Measurements from ENCODE around the gene LEFTY1. TPM values are rescaled to one million over a fixed set of nuclear protein-coding genes. Genes with fewer than 3 reads are reported as not detected.

The LEFTY1 gene
- total RNA-seq, 1 donor from 2014 or later: not detected

DNA sequence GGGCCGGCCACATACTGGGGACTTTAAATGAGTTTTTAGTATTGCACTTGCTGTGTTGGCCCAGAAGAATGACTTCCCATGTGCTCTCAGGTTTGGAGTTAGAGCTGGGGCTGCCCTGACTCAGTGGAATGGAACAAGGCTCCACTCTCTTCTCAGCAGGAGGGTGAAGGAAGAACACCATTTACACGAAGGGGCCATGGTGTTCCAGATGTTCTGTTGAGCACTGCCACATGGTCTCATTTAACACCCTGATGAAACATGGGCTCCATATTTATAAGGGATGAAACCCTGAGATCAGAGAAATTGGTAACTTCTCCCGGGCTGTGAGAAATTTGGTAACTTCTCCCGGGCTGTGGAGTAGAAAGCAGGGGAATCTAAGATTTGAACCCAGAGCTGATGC, 29.3 kb upstream of the LEFTY1 start:
- intact Hi-C loops (cut with DNase I): no loop called here
- DNase-seq (ENCODE audit: missing footprints) (no peak), ATAC-seq (no peak)

- ATAC-seq (no peak), DNase-seq (ENCODE audit: missing footprints) (no peak)
- intact Hi-C loops (cut with DNase I): no loop called here
Observed at GRCh38 chr1:225917536-225917935, 28.6 kb upstream of the LEFTY1 start.

DNA sequence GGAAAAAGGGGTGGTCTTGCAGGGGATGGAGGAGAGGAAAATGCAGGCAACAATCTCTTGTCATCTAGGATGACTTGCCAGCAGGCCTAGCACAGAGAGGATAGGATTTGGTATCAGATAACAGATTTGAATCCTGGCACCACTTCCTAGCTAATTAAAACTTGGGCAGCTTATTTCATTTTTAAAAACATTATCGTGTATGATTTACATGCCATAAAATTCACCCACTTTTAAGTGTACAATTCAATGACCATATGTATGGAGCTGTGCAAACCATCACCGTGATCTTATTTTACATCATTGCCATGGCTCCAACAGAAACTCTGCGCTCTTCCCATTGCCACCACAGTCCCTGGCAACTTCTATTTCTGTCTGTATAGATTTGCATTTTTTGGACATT, 28.2 kb upstream of the LEFTY1 start:
- no peak for DNase-seq (ENCODE audit: missing footprints)
- intact Hi-C loops (cut with DNase I): no loop called here
- no peak for ATAC-seq

DNA sequence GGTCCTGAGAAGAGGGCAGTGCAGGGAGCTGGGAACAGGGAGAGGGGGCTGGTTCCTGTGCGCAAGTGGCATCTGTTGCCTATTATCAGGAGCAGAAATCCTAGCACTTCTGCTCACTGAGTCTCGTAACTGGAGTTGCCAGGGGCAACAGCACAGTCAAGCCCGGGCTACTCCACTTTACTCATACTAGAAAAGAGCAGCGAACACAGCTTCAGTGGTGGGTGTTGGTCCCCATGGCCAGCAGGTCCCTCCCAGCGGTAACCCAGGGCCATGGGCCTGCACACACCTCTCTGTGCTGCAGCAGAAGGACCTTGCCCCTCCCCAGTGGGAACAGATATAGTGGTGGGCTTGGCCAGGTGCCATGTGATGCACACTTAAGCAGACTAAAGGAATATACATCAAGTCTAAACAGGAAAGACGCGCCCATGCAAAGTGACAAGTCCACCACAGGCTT, 26.6 kb upstream of the LEFTY1 start:
- DNase-seq (ENCODE audit: missing footprints) (no peak), ATAC-seq (no peak)
- intact Hi-C loops (cut with DNase I): no loop called here

DNA sequence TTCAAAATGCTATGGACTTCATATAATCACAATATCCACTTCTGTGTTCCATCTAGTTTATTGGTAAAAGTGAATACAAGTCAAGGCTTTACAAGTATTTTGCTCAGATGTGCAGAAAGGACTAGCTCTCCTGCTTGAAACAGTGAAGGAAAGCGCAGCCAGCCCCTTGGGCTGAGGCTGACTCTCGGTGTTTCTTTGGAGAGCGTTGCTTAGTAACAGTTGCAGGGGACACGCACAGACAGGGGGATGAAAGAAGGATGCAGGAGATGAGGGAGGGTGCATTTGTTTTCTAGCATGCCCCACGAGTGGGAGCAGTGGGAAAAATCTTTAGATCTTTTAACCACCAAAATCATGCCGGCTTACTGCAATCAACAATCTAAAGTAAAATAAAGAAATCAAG, 26.0 kb upstream of the LEFTY1 start:
- DNase-seq (ENCODE audit: missing footprints) (no peak), ATAC-seq (no peak)
- intact Hi-C loops (cut with DNase I): loop anchor here (5.0 kb wide), 3 partner anchors 62 to 138 kb away; partner anchors contain the start of gene SRP9

DNA sequence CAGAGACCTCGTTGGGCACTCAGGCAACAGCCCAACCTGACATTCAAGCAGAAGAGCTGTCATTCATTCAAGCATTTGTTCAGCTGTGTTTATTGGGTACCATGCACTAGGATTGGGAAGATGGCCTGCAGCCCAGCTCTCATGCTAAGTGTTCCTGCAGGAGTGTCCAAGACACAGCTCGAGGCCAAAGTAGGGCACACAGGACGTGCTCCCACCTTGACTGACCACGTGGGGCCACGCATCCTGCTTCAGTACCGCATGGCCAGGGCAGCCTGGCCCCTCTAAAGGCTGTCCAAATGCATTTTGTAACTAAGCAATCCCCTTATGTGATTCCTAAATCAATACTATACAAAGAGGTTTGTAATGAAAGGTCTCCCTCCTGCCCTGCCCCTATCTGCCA, 25.4 kb upstream of the LEFTY1 start:
- intact Hi-C loops (cut with DNase I): loop anchor here (5.0 kb wide), 3 partner anchors 63 to 137 kb away; partner anchors contain the start of gene SRP9
- ATAC-seq: no peak
- DNase-seq (ENCODE audit: missing footprints): no peak

DNA sequence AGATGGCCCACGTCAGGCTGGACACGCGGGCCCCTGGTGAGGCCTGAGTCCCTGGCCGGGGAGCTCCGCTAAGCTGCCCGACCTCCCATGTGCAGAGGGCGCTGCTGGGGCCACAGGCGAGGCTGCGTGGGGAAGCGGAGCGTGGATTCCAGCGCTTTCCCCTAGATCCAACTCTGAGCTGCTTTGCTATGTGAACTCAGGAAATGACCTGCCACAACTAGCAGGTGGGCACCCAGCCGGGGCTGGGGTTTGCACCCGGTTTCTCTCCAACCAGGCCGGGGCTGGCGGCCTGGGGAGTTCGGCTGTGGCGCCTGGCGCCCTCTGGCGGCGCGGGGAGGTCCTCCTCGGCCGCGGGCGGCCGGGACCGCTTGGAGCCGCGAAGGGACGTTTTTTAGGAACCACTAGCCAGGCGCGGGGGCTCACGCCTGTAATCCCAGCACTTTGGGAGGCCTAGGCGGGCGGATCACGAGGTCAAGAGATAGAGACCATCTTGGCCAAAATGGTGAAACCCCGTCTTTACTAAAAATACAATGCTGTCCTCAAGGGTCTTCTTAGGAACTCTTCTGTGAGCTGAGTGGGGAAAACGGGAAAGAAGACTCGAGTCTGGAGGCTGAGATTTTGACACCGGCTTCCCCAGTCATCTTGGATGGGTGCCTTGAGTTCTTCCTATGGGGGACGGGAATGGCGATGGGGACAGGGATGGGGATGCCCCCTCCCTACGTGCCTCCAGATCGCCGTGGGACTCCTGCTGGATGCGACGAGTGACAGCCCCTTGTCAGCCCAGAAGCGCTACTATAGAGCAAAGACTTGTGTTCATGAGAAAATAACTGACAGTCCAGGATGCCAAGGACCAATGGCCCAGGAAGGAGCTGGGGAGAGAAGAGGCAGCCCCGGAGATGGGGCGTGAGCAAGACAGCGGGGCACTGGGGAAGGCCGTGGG, 22.5 kb upstream of the LEFTY1 start:
- intact Hi-C loops (cut with DNase I): loop anchor here (1.0 to 5.0 kb wide), 5 partner anchors 35 to 436 kb away; partner anchors contain the start of gene SRP9
- DNase-seq (ENCODE audit: missing footprints) (peak; percentile 90), ATAC-seq (peak; percentile 84)

DNA sequence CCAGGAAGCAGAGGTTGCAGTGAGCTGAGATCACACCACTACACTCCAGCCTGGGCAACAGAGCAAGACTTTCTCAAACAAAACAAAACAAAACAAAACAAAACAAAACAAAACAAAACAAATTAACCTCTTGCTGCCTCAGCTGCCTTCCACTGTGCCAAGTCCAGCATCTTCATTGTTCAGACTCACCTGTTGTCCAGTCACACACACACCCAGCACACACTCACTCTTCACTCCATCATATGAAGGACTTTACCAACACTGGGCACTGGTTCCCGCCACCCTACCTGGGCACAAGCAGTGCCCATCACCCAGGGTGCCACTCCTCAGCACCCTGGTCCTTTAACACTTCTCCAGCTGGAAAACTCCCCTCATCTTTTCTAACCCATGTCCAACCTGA, 20.5 kb upstream of the LEFTY1 start:
- no peak for ATAC-seq
- intact Hi-C loops (cut with DNase I): no loop called here
- DNase-seq (ENCODE audit: missing footprints): no peak

DNA sequence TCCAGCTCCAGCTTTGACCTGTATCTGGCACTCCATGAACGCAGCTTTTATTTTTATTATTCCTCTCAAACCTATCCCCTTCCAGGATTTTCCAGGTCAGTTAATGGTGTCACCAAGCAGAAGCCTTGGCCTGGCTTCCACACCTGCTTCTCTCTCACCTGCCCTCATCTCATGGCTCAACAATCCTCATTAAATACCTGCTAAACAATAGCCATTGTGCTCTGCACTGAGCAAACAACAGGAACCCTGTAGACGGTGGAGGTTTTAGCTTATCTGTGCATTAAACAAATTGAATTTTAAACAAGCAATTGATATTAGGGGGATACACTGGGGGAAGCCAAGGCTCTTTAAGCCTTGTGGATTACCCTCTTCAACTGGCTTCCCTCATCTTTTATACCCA, 19.8 kb upstream of the LEFTY1 start:
- intact Hi-C loops (cut with DNase I): no loop called here
- DNase-seq (ENCODE audit: missing footprints) (no peak), ATAC-seq (no peak)

- no peak for ATAC-seq
- intact Hi-C loops (cut with DNase I): no loop called here
- DNase-seq (ENCODE audit: missing footprints): no peak
Observed at GRCh38 chr1:225908013-225908640, 19.2 kb upstream of the LEFTY1 start.

- no peak for DNase-seq (ENCODE audit: missing footprints)
- no peak for ATAC-seq
- intact Hi-C loops (cut with DNase I): no loop called here
Observed at GRCh38 chr1:225907341-225907740, 18.4 kb upstream of the LEFTY1 start.

DNA sequence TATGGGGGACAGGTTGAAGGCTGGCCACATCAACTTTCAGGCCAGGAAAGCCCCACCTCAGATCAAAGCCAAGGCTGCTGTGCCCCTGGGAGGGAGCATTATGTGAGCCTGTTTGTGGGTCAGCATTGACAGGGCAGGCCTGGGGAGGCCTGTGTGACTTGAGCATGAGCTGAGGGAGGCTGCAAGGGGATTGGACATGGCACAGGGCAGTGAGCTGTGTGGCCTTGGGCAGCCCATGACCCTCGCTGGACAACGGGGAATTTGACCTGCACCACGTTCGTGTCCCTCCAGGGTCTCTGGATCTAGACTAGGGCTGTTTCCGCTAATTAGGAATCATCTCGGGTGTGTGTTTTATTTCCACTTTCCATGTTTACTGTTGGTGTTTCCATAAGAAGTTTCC, 17.5 kb upstream of the LEFTY1 start:
- DNase-seq (ENCODE audit: missing footprints): no peak
- intact Hi-C loops (cut with DNase I): no loop called here
- no peak for ATAC-seq

GRCh38 chr1:225903623-225904022, 14.7 kb upstream of the LEFTY1 start:
- ATAC-seq: no peak
- no peak for DNase-seq (ENCODE audit: missing footprints)
- intact Hi-C loops (cut with DNase I): no loop called here

DNA sequence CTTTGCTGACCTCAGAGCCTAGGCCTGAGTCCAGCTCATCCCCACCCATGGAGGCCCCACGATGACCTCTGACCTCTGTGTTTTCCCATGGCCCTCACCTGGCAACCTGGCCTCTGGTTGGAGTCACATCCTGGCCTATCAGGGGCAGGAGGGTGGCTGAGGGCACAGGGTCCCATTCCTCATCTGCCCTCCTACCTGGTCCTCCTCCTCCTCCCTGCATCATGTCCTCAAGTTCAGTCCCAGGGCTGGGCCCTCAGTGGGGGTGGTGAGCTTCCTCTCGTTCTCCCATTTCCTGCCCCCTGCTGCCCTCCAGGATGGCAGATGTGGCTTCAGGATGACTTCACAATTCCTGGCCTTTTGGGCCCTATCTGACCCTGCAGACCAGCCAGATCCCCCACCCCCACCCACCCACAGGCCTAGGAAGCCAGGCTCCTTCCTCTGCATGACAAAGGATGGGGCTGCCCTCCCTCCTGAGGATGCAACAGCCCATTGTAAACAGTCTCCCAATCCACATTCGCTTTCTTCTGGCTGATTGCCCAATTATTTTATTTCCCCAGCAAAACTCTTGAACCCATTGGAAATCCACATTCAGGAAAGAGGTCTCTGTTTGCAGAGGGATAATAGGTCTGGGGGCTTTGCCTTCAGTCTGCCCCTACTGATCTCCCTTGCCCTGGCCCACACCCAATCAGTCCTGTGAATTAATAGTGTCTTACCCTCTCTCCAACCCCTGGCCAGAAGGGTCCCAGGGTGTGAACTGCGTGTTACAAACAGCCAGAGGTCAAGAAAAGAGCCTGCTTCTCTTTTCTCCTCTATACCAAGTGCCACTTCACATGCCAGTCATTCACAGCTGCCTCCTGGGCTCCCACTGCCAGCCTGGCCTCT, 10.3 kb upstream of the LEFTY1 start:
- no peak for DNase-seq (ENCODE audit: missing footprints)
- ATAC-seq: no peak
- intact Hi-C loops (cut with DNase I): no loop called here

DNA sequence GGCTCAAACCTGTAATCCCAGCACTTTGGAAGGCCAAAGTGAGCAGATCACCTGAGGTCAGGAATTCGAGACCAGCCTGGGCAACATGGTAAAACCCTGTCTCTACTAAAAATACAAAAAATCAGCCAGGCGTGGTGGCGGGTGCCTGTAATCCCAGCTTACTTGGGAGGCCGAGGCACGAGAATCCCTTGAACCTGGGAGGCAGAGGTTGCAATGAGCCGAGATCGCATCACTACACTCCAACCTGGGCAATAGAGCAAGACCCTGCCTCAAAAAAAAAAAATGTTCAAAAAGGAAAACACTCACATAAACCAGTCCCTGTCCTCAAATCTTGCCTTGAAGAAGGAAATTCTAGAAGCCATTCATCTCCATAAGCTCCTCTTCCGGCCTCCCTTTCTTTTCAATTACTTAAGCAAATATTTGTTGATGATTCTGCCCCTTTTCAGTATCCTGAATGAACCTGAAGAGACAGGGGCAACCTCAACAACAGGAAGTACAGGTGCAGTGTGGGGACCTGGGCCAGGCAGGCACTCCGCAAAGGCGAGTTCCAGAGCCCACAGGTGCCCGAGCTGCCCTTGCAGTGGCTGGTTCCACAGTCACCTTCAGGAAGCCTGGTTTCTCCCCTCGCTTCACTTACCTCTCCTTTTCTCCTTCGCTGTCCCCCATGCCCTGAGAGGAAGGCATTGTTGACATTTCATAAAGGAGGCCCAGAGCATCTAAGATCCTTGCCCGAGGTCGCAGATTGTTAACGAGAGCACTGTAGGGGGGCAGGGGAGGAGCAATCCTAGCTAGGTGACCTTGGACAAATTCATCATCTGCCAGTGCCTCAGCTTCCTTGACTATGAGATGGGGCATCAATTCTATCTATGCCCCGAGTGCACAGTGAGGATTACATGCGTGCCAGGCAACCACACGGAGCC, 8.9 kb upstream of the LEFTY1 start:
- no peak for DNase-seq (ENCODE audit: missing footprints)
- ATAC-seq: no peak
- intact Hi-C loops (cut with DNase I): no loop called here

GRCh38 chr1:225896937-225897549, 8.1 kb upstream of the LEFTY1 start:
- intact Hi-C loops (cut with DNase I): no loop called here
- ATAC-seq (no peak), DNase-seq (ENCODE audit: missing footprints) (no peak)

GRCh38 chr1:225896494-225896893, 7.5 kb upstream of the LEFTY1 start:
- no peak for ATAC-seq
- intact Hi-C loops (cut with DNase I): no loop called here

GRCh38 chr1:225892307-225892706, 3.4 kb upstream of the LEFTY1 start:
- ATAC-seq (no peak), DNase-seq (ENCODE audit: missing footprints) (no peak)
- intact Hi-C loops (cut with DNase I): no loop called here

More at GRCh38 chr1:225896494-225896893, 7.5 kb upstream of the LEFTY1 start:
- no peak for DNase-seq (ENCODE audit: missing footprints)
